Suppressor macrophage treated with lipopolysaccharide for 1 hour (primary cell): ENCODE data around the gene REPS2.
A peak's percentile ranks its signal among the peaks of the same experiment; 100 is the strongest.

Experiments used
- DNase-seq, 3 donors: peaks; one replicate each; pipeline ENCODE4 v3.0.0-alpha.2; 2020 to 2022

REPS2 gene

DNA sequence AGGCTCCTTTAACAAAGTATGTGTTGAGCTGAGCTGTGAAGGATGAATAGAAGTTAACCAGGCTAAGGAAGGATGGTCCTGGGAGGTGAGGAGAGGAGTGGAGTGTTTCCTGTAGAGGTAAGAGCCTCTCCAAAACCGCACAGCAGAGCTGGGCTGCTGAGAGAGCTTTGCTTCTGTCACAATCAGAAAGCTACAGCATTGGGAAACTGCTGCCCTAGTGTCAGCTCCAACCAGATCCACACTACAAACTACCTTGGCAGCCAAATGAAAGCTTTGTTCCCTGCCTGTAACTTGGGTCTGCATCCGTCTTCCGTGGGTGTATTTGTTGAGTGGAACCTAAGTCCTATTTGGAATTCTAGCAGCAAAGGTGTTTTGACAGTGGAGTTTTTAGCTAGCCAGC is 91.8 kb downstream of the REPS2 start:
- DNase-seq: peak in 1 of 3 donors; percentile 10

DNA sequence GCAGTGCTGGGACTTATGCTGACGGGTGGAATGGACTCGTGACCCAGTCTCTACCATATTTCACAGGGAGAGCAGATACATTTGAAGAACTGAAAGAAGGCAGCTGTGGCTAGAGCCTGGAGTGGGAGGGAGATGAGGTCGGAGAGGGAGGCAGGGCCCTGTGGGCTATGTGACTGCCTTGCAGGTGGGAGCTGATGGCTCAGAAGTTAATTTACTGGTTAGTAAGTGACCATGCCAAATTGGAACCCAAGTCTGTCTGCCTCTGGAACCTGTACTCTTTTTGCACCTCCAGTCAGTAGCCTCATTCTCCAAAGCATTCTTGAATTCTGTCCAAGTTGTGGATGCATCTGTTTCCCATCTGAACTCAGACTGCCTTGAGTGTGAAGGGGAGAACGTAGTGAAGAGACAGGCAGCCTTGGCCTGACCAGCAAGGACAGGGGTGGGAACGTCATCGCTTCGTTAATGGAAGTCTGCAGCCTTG is 92.3 kb downstream of the REPS2 start:
- peak; percentile 47 to 62 (median 52) for DNase-seq

DNA sequence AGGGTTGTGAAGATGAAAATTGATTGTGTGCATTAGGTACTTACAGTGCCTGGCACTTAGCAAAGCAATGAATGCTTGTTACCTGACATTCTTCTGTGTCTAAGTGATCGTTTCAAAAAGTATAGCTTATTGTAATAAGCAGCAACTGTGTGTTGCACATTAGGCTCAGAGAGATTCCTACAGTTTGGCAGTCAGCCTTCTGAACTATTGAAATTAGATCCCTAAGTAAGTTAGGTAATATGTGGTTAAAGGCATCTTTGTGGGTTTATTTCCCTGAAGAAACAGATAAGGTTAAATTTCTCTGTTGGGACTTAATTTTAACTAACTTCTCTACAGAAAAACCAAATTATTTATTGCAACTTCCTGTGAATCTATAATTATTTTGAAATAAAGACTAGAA is 93.4 kb downstream of the REPS2 start:
- no peak for DNase-seq

DNA sequence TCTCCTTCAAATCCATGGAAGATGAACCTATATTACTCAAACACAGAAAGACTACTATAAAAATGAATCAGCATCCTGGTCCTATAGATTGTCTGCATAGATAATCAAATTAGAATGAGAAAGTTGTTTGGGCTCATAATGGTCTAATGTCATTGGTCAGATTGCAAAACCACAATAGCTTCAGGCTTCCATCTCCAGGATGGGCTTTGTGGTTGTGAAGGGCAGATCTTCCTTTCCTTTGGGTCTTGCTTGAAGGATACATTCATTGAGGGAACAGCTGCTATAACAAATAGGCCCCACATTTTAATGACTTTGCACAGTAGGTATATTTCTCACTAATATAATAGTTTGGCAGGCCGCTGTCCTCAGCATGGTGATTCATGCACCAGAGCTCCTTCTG is 94.3 kb downstream of the REPS2 start:
- DNase-seq: no peak

DNA sequence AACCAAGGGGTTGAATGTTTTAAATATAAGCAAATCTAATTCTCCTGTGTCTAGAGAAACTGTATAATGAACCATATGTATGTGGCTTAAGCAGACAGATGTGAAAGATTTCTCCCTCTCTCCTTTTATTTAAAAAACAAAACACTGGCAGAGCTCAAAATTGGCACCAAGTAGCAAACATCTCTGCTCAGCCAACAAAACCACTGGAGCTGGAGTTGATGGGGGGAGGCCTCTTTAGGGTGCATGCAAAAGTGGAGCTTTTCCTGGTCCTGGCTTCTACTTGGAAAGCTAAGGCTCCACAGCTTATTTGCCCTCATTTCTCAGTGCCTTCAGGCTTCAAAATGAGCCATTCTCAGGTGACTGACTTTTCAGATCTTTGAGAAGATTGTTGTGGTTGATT is 95.6 kb downstream of the REPS2 start:
- no peak for DNase-seq

DNA sequence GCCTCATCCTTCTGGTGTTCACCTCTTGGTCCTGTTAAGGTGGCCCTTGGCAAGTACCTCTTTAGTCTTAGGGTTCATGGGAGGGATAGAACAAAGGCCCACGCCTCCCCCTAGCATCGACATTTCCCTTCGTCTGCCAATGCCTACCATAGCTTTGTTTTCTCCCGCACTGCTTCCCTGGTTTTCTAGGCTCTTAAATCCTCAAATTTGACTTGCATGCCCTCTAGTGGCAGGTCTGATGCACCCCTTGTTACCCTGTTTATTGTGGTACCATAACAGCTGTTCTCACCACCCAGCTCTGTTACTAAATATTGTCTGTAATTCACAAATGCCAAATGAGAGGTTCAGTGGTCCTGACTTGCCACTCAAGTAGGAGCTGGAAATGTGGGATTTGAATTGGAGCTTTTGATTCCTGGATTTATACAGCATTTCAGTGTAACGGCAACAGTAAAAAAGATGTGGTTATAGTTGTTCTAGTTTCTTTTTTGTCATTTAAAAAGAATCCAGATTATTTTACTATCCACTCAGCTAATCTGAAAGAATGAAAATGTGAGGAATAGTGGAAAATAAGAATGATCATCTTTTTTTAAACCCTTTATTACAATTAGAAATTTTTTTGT is 100.1 kb downstream of the REPS2 start:
- peak; percentile 75 to 80 (median 80) for DNase-seq

DNA sequence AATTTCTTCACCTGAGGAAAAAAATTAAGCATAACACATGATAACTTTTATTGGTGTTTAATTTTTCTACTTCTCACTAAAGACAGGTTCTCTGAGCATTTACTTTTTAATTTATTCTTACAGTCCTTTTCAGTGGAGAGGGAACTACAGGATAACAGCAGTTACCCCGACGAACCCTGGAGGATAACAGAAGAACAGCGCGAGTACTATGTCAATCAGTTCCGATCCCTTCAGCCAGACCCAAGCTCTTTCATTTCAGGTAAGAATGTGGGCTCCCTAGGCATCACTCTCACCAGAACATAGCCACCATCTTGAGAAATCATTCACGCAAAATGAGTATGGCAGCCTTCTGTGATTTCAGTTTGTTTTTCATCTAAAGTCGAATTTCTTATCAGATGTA is 100.8 kb downstream of the REPS2 start:
- no peak for DNase-seq

DNA sequence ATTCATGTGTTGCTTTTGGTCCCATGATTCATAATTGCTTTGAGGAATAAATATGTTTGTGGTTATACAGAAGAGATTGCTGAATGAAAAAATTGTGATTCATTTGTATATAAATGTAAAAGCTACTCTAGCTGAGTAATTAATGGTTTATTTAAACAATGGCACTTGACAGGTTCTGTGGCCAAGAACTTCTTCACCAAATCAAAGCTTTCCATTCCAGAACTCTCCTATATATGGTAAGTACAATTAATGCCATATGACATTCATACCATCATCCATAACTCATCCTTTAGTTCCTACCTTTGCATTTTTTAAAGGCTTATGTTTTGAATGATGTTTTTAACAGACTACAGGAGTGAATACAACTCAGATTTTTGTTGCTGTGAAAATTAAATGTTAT is 105.8 kb downstream of the REPS2 start:
- no peak for DNase-seq

DNA sequence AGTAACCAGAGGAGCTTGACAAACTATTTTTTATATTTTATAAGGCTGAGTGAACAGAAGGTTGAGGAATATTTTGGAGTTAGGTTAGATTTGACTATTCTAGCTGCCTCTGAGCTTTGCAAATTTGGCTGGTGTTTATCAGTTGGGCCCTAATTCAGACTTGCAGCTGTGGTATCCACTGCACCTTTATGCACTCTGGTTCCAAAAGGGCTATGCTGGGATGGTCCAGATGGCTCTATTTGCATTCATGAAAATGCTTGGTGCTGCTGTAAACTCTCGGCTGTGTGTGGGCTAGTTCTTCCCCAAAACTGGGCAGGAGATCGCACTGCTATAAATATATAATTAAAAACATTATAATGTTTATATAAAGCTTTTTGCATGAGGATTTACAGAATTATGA is 106.3 kb downstream of the REPS2 start:
- DNase-seq: no peak

DNA sequence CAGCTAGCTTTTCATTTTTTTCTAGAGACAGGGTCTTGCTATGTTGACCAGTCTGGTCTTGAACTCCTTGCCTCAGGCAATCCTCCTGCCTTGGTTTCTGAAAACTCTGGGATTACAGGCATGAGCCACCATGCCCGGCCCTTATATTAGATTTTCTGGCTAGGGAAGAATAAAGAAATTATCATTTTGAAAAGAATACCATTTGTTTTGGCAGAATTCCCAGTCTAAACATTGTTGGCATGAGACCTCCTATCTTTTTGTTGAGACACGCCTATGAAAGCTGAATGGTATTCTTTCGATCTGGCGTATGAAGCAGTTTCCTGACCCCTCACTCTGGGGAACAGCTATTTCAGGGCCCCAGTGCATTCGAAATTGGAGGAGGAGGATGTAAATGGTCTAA is 107.0 kb downstream of the REPS2 start:
- DNase-seq: no peak

DNA sequence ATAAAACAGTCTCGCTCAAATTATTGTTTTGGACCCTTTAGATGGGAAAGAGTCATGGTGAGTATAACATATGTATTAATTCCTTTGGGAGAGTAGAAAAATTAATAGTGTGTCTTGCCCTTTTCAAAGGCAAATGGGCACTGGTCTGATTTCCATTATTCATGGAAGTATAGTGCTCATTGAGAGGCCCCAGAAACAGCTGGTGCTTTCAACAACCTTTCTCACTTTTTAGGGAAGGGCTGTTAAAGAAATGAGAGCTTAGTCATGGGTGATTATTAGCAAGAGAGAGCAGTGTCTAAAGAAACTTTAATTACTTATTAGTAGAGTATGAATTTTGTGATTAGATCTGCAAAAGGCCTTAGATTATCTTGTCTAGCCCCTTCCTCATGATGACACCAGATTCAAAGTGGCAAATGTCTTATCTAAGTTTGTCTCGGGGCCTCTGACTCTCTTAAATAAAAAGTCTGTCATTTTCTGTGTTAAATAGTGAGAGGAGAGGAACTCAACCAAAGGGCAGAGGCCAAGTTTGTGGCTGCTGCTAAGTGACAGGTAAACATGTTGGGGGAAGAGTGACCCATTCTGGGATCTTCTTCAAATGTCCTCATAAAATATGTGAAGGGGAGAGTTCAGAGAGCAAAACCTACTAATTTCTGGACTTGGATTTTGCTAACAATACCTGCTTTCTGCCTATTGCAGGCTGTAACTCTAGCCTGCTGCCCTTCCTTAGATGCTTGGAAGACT is 110.6 kb downstream of the REPS2 start:
- no peak for DNase-seq

DNA sequence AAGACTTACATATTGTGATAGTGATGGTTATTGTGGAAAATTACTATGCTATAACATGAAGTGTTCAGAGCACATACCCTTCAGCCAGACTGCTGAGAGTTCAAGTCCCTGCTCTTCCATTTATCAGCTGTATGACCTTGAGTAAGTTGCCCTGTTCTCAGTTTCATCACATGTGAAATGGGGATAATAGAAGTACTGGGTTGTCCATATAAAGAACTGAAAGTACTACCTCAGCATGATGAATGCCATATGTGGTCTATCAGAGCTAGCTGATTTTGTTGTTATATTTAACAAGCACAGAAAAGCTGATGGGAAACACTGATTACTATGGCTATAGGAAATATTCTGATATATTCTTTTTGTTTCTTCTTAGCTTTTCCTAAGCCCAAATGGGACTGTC is 115.6 kb downstream of the REPS2 start:
- no peak for DNase-seq

DNA sequence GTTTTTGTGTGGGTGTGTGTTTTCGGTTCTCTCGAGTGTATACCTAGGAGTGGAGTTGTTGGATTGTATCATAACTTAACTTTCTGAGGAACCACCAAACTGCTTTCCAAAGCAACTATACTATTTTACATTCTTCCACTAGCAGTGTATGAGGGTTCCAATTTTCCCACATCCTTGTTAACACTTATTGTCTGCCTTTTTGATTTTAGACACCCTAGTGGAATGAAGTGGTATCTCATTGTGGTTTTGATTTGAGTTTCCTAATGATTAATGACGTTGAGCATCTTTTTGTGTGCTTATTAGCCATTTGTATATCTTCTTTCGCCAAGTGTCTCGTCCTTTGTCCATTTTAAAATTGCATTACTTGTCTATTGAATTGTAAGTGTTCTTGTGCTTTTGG is 118.6 kb downstream of the REPS2 start:
- no peak for DNase-seq

DNA sequence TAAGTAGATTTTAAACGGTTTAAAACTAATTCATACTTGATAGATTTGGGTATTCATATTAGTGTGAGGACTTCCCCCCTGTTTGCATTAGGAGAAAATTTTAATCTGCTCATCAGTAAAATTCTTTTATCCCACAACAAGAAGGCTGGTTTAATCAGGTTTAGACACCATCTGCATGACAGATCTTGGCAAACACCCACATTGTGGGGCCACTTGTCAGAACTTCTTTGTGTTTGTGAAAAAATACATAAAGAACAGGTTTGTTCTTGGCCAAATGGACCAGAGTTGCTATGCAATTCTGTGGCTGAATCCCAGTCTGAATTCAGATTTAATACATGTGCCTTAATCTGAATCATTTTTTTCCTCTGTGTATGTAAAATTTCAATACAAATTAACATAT is 121.1 kb downstream of the REPS2 start:
- DNase-seq: no peak

DNA sequence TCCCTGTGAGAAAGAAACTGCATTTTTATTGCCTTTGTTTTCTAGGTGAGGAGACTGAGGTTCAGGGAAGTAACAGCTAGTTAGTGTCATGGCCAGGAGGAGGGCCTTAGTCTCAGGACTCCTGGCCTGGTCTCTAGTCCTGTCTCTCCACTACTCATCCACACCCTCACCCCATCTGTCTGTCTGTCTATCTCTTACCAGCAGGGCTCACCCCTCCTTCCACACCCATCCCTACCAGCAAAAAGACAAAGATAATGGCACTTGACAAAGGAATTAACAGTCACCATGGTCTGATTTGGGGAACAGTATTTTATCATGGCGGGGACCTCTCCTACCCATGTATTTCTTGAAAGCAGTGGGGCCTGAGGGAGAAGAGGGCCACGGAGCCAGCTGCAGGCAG is 125.8 kb downstream of the REPS2 start:
- DNase-seq: no peak

DNA sequence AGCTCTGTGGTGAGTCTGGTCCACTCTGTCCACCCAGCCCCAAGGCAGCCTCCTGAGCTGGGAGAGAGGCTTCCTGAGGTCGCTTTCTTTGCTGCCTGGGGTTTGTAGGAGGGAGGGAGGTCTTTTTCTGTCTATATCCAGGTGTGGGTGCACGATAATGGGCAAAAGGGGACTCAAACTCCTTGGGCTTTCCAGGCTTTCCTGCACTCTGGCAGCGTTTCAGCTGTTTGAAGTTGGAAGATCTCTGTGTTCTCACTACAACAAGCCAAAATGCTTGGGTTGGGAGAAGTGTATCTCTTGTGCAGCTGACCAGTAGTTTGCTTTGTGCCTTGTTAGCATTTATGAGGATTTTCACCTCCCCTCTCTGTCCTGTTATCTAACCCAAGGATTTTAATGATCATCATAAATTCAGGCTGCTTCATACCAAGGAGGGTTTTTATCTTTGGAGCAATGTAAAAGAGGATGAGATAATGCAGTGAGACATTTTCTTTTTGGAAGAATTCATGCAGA is 126.3 kb downstream of the REPS2 start:
- no peak for DNase-seq

DNA sequence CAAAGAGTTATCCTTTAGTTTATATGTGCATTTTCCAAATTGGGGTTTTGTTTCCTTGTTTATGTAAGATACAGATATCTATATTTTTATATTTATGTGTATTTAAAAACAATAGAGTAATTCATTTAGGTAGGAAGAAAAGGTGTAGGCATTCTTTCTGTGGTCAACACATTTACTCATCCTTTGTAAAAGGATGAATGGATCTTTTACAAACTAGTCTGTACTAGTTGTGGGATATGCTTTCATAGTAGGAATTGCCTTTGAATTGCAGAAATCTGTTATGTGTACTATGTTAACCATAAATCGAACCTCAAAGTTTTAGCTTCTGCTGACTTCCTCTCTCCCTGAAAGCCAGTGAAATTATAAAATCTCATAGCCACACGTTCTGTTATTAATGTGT is 128.5 kb downstream of the REPS2 start:
- DNase-seq: no peak

DNA sequence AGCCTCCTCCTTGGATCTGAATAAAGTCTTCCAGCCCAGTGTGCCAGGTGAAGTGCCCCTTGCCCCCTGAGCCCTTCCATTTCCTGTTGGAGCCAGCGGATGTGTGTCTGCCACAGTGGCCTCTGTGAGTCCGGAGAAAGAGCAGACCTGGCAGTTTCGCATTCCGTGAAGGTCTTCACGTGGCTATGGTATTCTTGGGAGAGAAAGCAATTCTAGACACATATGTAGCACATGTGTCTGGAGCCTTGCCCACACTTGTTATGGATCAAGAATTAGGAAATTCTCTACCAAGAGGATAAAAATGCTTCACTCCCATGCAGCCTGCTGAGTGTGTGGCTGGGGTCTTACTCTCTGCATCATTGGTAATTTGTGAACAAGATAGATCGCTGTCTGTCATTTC is 130.9 kb downstream of the REPS2 start:
- DNase-seq: no peak

DNA sequence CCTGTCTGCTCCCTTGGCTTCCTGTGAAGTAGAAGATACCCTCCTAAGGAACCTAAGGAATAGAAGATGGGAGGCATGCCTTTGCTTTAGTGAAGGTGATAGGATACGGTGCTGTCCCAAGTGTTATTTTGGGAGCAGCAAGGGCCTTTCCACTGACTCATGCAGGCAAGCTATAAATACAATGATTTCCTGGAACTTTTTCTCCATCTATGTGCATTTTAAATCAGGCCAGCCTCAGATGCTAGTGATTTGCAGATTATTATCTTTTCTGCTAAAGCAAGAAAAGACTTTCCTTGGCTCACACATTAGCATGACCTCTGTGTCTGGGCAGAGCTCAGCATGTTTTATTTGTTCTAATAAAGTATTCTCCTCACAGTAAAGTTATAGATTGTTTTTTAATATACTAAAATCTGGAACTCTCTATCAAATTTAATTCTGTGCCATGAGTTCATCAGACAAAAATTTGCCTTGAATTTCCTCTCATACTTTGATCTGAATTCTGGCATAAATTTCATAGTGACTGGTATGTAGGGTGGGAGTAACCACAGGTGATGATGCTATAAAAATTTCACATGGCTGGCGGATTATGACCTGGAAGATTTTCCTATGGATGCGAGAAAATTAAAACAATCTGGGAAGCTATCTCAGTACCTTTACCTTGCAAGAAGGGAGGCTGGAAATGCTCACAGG is 131.7 kb downstream of the REPS2 start:
- no peak for DNase-seq

DNA sequence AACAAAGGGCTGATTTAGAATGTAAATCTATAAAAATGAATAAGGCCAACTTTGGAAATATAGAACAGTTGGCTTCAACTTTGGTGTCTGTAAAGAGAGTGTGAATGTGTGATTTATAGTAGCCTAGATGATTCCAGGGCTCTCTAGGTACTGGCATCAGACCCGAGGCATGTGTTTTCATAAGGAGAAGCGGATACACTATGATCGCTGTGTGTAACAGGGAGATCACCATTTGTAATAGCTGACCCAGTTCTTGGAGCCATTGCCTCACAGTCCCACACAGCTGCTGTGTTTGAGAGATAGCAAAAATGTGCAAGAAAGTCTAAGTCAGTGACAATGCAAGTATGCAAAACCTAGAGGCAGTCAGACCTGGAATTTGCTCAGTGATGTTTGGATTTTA is 135.1 kb downstream of the REPS2 start:
- no peak for DNase-seq

DNA sequence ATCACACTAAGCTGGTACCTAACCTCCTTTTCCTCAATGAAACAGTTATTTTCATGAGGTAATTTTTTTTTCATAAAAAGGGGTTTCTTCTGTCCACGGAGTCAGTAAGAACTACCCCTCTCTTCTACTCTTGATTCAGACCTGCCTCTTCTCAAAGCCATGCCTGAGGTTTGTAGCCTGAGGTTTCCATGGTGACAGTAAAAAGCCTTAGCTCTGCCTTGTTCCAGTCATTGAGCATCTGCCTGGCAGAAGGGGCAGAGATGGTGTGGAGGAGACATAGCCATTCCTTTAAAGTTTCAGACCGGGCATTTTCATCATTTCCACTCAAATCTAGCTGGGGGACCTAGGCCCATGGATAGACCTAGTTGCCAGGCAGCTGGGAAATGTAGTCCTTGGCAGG is 135.5 kb downstream of the REPS2 start:
- no peak for DNase-seq

DNA sequence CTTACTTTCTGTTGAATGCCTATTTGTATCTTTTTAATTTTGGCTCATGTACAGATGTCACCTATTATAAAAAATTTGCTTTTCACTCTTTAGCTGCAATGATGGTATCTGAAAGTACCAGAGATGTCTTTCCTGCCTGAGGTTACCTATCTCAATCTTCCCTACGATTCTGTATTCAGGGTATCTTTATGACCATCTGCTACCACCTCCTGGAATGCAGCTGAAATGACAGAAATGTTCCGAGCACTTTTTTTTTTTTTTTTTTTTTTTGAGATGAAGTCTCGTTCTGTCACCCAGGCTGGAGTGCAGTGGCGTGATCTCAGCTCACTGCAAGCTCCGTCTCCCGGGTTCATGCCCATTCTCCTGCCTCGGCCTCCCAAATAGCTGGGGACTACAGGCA is 136.4 kb downstream of the REPS2 start:
- peak in 1 of 3 donors; percentile 0 for DNase-seq

DNA sequence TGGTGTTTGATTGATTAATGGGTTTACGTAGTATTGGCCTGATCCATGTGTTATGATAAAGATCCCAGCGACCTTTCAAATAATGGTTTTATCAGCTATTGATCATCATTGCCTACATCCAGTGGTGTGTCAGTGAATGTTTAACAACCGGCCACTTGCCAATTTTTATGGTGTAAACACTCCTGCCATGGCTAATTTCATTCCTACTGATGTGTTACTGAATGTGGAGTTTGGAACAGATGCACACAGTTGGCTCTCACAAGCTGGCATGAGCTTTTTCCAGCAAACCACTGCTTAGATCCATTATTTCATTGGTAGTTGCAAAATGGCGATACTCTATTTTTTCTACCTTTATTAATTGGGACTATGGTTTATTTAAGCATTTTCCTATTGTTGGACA is 139.9 kb downstream of the REPS2 start:
- no peak for DNase-seq

DNA sequence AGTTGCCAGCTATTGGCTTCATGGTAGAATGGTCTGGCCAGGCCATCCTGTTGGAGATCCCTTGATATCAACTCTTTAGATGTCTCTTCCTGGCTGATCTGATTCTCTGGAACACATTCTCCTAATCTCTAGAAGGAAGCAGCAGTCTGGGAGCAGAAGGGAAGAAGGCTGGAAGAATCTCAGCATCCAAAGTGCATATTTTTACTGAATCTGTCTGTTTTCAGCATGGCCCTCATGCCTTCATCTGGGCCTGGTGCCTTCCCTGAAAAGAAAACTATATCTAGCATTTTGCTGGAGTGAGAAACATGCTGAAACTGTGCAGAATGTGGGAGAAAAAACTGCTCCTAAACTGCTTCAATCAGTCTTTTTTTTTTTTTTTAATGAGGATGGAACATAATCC is 148.7 kb downstream of the REPS2 start:
- no peak for DNase-seq
